Type B pancreatic cell (in vitro differentiated cells): ENCODE measurements around the gene SRRD. TPM values are rescaled to one million over a fixed set of nuclear protein-coding genes. Genes with fewer than 3 reads are reported as not detected.

ENCODE experiments used
- DNase-seq: peaks from one replicate; pipeline ENCODE4 v3.0.0; 2021; ENCODE audit warnings: mixed read lengths; ENCODE audit not compliant: unreplicated experiment; ENCODE audit errors: extremely low spot score
- H3K27ac Mint-ChIP-seq: 2 replicates; pipeline ENCODE4 v1.8.0; 2021; ENCODE audit warnings: mild to moderate bottlenecking, mixed read lengths
- H3K27me3 Mint-ChIP-seq: 2 replicates; pipeline ENCODE4 v1.8.0; 2021; ENCODE audit warnings: mixed read lengths
- H3K36me3 Mint-ChIP-seq: 2 replicates; pipeline ENCODE4 v1.8.0; 2021; ENCODE audit warnings: mixed read lengths
- H3K4me1 Mint-ChIP-seq: one replicate; pipeline ENCODE4 v1.8.0; 2021; ENCODE audit warnings: mixed read lengths; ENCODE audit not compliant: unreplicated experiment
- H3K4me3 Mint-ChIP-seq: 2 replicates; pipeline ENCODE4 v1.8.0; 2021; ENCODE audit warnings: mild to moderate bottlenecking, mixed read lengths
- H3K9me3 Mint-ChIP-seq: 2 replicates; pipeline ENCODE4 v1.8.0; 2021; ENCODE audit warnings: mixed read lengths
- total RNA-seq: library from RNA; stranded (reverse); gene quantifications from 2 replicates; pipeline ENCODE4 v1.2.1, GENCODE V29; 2021; ENCODE audit warnings: low replicate concordance
- TF ChIP-seq, protein P1 (sequence below): fragments of 200-600 bp; sonication (generic); conservative IDR thresholded peaks from 2 replicates; pipeline ENCODE4 v1.5.0; 2021; ENCODE audit warnings: antibody characterized with exemption, mild to moderate bottlenecking

Gene SRRD
- total RNA-seq, 1 donor from 2014 or later = 27.7 TPM

DNA sequence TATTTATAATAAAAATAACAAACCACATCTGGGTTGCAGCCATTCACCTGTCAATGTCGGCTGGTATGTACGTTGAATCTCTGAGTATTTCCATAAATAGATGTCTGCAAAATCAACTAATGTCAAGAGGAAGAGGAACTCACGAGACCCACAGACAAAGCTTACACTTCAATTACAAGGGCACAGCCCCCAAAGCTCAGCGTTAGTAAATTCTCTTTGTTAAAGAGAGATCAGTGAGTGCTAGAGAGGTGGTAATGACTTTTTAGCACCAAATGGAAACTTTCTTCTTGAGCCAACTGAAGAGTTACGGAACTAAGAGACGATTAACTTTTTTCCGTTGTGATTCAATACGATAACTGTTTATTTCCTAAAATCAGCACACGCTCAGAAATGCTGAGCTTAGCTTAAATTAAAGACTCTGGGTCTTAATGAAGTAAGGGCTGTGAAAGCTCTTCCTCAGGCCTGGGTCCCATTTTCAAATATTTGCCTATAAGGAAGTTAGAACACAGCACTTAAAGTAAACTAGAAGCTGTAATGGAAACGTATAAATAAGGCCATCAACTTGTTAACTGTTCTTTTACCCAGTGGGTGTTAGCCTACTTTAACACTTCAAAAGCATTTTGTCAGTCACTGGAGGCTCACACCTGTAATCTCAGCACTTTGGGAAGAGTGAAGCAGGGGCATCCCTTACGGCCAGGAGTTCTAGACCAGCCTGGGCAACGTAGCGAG, 51.4 kb downstream of the SRRD start:
- DNase-seq = no peak
- TF ChIP-seq, protein P1, sequence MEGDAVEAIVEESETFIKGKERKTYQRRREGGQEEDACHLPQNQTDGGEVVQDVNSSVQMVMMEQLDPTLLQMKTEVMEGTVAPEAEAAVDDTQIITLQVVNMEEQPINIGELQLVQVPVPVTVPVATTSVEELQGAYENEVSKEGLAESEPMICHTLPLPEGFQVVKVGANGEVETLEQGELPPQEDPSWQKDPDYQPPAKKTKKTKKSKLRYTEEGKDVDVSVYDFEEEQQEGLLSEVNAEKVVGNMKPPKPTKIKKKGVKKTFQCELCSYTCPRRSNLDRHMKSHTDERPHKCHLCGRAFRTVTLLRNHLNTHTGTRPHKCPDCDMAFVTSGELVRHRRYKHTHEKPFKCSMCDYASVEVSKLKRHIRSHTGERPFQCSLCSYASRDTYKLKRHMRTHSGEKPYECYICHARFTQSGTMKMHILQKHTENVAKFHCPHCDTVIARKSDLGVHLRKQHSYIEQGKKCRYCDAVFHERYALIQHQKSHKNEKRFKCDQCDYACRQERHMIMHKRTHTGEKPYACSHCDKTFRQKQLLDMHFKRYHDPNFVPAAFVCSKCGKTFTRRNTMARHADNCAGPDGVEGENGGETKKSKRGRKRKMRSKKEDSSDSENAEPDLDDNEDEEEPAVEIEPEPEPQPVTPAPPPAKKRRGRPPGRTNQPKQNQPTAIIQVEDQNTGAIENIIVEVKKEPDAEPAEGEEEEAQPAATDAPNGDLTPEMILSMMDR = no peak
- Mint-ChIP-seq H3K4me1 (no peaks in the 10 kb centered on the region), H3K4me3 (no peak overlapping the region), H3K36me3 (no peaks in the 10 kb centered on the region), H3K9me3 (no peaks in the 10 kb centered on the region), H3K27me3 (no peaks in the 10 kb centered on the region), H3K27ac (no peak overlapping the region)

DNA sequence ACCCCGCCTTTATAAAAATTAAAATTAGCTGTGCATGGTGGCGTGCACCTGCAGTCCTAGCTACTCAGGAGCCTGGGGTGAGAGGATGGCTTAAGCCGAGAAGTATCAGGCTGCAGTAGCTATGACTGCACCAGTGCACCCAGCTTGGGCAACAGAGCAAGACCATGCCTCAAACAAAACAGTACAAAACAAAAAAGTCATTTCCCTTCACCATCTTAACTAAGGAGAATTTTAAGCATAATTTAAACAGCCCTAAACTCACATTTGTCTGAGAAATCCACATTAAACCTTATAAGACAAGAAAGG, 51.9 kb downstream of the SRRD start:
- Mint-ChIP-seq H3K4me3 (no peak overlapping the region), H3K4me1 (no peaks in the 10 kb centered on the region), H3K9me3 (no peaks in the 10 kb centered on the region), H3K36me3 (no peaks in the 10 kb centered on the region), H3K27ac (no peak overlapping the region), H3K27me3 (no peaks in the 10 kb centered on the region)
- TF ChIP-seq, protein P1 = no peak
- DNase-seq = no peak

DNA sequence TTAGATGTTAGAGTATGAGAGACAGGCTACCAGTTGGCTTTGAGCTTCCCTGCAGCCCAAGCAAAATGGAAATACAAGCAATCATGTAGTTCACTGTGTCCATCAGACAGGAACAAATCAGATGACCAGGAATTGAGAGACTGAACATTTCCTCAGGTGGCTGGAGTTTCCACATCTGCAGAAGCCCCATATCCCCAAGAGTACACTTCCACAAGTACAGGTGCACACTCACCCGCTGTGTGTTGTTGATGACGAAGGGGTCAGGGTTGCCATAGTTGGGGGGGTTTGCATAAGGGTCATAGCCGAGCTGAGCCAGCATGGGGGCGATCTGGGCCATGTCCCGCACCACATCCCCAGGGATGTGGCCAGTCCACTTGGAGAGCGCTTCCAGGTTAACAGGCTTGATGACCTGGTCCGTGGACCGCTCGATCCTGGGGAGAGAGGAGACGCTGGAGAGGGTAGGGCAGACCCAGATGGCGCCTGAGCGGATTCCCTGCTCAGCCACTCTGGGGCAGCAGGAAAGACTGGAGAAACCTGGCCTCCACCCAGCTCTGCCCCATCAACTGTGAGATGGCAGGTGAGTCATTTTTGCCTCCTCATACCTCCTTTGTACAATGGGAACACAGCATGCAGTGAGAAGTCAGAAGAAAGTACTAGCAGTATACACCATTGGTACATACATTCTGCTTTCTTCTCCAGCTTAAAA, 52.5 kb downstream of the SRRD start:
- Mint-ChIP-seq H3K27ac (no peak overlapping the region), H3K4me3 (no peak overlapping the region), H3K4me1 (no peaks in the 10 kb centered on the region), H3K9me3 (no peaks in the 10 kb centered on the region), H3K27me3 (no peaks in the 10 kb centered on the region), H3K36me3 (no peaks in the 10 kb centered on the region)
- no peak for DNase-seq
- TF ChIP-seq, protein P1 = no peak

DNA sequence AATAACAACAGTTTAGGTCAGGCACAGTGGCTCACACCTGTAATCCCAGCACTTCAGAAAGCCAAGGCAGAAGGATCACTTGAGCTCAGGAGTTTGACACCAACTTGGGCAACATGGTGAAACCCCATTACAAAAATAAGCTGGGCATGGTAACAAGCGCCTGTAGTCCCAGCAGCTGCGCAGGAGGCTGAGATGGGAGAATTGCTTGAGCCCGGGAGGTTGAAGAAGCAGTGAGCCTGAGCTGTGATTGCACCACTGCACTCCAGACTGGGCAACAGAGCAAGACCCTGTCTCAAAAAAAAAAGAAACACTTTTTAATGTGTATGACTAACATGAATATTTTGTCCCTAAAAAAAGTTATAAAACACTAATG, 53.1 kb downstream of the SRRD start:
- no peak for DNase-seq
- no peaks in the 10 kb centered on the region for H3K36me3 Mint-ChIP-seq
- H3K27me3 Mint-ChIP-seq = no peaks in the 10 kb centered on the region
- no peaks in the 10 kb centered on the region for H3K9me3 Mint-ChIP-seq
- no peak overlapping the region for H3K4me3 Mint-ChIP-seq
- TF ChIP-seq, protein P1 = no peak
- no peaks in the 10 kb centered on the region for H3K4me1 Mint-ChIP-seq
- H3K27ac Mint-ChIP-seq = no peak overlapping the region

DNA sequence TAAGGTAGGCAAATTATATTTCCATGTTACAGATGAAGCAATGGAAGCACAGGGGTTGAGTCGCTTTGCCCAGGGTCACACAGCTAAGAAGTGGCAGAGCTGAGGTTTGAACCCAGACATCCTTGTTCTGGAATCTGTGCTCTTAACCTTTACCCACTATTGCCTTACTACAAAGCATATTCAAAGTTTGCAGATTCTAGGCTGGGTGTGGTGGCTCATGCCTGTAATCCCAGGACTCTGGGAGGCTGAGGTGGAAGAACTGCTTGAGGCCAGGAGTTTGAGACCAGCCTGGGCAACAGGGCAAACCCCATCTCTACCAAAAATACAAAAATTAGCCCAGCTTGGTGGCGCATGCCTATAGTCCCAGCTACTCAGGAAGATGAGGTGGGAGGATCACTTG, 56.4 kb downstream of the SRRD start:
- no peaks in the 10 kb centered on the region for H3K27me3 Mint-ChIP-seq
- no peaks in the 10 kb centered on the region for H3K9me3 Mint-ChIP-seq
- no peaks in the 10 kb centered on the region for H3K4me1 Mint-ChIP-seq
- H3K36me3 Mint-ChIP-seq = no peaks in the 10 kb centered on the region
- DNase-seq = no peak
- H3K27ac Mint-ChIP-seq = no peak overlapping the region
- H3K4me3 Mint-ChIP-seq = no peak overlapping the region
- TF ChIP-seq, protein P1 = no peak
